GM19023 (cell line): ENCODE results near the gene CHCHD1.
"Not testable (repeated sequence)": the region's sequence is repeated elsewhere in the genome, so short reads cannot be mapped to it uniquely, and the experiment has no call there.

ENCODE experiments used
- ATAC-seq: cut with Tn5 transposase; IDR thresholded peaks from one replicate; pipeline ENCODE4 v1.9.1; 2021; ENCODE audit warnings: mild to moderate bottlenecking, moderate library complexity; ENCODE audit not compliant: unreplicated experiment

CHCHD1 gene

DNA sequence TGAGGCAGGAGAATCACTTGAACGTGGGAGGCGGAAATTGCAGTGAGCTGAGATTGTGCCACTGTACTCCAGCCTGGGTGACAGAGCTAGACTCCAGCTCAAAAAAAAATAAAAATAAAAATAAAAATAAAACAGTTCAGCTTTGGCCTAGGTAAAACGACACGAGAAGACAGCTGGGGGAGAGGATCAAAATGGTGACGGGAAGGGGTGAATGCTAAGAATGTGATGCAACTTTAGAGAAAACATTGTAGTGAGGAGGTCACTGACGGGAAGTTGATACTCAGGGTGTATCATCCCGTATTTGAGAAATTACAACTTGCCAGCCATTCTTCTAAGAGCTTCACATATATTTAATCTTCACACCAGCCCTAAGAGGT, 28.5 kb downstream of the CHCHD1 start:
- no peak for ATAC-seq

DNA sequence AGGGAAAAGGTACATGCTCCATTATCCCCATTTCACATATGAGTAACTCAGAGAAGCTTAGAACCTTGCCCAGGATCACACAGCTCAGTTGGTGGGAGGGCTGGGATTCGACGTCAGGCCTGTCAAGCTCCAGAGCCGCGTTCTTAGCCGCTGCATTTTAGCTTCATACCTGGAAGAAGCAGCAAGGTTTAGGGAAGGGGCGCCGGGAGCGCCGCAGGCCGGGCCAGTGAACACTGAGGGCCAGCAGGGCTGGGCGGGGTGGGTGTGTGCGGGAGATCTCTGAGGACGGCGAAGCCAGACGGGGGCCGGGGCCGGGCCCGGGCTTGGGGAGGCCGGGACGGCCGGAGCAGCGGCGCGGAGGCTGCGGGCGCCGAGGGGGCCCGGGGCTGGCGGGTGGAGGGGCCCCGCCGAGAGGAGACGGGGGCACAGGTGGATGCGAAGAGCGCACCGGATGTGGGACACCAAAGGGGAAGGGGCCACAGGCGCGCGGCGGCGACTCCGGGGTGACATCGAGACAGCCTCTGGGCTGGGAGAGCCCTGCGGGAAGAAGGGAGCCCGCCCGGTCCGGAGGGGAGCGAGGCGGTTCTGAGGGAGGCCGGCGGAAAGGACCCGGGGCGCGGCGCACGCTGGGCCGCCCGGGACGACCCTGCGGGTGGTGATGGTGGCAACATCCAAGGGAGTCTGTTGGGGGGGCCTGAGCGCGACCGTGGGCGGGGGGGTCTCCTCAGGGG, 29.1 kb downstream of the CHCHD1 start:
- ATAC-seq: peak; percentile 33

DNA sequence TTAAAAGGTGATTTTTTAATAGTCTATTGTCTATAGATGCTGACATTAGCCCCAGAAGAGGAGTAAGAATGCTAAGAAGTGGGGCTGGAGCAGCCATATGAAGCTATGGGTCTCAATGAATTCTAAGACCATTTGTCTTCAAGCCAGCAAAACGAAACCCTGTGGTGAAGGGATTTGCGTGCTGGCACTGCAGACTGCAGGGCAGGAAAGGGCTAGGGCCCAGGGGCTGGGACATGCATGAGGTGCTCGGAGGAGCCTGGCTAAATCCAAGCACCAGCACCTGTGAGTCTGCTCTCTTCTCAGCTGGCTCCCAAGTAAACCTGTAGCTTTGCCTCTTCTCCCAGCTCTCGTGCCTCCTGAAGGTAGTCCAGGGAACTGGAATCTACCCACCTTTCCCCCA, 30.8 kb downstream of the CHCHD1 start:
- no peak for ATAC-seq

DNA sequence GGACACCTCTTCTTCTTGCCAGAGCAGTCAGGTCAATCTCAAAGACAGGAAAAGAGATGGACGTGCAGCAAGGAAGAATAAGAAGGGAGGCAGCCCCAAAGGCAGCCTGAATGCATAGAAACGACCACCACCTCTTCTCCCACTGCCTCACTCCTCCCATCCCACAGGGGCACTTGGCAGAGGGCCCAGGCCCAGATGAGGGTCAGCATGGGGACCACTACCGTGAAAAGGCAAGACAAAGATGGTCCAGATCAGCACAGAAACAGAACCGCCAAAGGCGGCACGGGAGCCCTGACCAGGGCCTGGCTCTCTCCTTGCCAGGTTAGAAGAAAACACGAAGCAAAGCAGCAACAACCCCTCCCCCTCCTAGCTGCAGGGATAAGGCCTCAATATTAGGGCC, 31.5 kb downstream of the CHCHD1 start:
- ATAC-seq: no peak

DNA sequence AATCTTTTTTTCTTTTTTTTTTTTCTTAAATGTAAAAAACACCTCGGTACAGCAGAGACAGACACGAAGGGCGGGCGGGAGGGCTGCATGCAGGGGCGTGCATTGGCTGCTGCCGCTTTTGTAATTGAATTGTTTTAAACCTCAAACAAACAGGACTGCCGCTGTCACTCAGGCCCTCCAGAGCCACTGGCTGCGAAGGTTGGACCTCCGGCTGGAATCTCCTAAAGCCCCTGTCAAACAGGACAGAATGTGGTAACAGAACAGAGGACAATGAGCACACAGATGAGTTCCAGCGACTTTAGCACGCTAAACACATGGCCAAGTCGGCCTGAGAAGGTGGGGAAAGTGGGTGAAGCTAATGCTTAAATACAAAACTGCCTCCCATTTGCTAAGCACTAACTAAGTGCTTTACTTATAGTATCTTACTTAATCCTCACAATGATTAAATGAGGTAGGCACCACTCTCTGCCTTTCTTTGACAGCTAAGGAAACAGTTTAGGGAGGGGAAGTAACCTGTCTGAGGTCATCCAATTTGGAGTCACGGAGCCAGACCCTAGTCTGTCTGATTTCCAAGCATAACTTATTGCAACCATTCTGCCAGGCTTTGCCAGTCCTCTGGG, 32.5 kb downstream of the CHCHD1 start:
- no peak for ATAC-seq

DNA sequence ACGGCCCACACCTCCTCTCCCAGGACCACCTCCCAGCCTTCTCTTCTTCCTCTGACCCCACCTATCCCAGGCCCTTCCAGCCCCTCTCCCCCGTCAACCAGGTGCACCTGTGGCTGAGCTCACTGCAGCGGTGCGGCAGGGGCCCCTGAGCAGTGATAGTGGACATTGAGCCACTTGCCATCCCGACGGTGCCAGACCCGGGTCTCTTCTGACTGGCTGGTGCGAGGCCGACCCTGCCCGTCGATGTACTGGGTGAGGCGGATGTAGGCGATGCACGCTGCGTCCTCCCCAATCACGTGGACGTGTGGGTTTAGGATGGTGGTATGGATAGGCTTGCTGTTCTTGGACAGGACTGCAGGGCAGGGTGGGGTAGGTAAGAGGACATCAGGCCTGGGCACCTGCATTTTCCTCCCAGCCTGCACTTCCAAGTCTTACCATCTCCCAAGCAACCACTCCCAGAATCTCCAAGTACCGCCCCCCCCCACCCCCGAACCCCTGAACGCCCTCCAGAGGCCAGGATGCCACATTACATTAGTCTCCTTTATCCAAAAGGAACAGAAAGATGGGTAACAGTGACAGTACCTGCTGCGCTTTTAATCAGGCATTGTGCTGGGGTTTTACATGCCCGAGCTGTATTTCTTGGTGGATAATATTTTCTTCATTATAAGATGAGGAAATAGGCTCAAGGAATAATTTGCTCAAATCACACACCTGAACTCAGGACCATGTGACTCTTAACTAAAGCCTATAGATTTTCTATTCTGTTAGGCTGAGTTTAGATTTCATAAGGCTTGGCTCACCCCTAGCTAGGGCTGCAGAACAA, 33.3 kb downstream of the CHCHD1 start:
- no peak for ATAC-seq

DNA sequence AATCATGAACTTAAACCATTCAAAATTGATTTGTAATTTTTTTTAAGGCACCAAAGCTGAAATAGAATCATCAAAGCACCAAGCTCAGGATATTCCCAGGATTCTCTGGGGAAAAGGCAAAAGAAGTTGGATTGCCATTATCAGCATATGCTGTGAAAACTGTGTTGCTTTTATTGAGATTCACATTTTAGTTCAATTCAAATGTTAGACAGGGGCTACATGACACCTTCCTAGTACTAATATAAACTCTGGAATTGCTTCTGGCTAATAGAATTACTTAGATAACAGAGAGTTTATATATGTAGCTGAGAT, 33.8 kb downstream of the CHCHD1 start:
- no peak for ATAC-seq

DNA sequence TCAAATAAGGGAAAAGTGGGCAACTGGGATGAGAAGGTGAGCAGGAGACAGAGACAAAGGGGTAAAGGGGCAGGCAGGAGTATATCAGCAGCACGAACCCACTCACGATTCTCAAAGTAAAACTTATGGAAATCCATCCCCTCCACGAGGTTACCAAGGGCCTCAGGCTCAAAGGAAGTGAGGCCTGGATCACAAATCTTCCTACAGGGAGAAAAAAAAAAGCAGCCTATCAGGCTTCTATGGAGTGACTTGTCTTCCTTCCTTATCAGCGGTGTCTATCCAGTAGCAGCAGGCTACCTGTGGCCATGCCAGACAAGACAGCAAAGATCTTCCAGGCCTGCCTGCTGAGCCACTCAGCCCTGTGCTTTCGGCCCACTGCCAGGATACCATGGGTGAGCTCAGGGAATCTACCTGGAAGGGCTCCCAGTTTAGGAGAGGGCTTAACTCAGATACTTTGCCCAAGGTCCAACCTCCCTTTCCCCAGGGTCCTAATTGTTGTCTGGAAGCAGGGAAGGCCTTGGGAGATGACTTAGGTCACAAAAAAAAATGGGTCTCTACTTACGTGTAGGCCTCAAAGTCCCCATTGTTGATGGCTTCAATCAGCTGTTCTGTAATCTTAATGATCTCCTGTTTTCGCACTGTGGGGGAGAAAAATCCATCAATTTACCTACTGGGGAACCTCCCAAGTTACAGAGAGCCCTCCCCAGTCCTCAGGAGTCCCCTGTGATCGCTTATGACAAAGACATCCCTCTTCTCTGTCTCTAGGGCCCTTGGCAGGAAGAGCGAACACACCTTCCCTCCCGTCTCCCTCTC, 35.3 kb downstream of the CHCHD1 start:
- no peak for ATAC-seq

DNA sequence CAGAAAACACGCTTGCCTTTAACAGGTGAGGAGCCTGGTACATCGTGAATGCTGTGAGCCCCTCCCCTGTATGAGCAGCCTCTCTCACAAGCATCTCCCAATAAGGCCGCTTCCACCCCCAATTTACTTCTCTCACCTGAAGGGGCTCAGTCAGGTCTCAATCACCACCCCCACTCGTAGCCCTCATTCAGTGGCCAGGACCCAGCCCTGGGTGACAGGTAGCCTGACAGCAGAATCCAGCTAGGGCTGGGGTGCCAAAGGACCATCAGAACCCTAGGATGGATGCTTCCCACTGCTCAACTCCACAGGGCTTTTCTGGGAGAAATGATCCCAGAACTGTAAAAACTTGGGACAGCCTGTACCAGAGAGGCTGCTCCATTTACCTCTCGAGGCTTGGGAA, 36.0 kb downstream of the CHCHD1 start:
- ATAC-seq: no peak

DNA sequence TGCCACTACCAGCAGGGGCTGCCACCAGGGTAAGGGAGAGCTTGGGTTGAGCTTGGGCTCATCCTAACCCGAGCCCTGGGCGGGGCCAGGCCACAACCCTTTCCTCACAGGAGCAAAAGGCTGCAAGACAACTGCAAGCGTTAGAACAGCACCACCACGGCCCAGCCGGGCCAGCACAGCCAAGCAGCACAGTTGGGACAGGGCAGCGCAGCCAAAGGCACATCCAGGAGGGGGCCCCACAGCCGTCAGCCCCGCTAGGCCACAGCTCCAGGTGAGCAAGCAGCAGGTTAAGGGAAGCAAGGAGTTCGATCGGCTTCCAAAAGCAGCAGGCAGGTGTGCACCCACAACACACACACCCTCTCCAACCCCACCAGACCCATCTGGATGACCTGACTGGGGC, 36.6 kb downstream of the CHCHD1 start:
- no peak for ATAC-seq

DNA sequence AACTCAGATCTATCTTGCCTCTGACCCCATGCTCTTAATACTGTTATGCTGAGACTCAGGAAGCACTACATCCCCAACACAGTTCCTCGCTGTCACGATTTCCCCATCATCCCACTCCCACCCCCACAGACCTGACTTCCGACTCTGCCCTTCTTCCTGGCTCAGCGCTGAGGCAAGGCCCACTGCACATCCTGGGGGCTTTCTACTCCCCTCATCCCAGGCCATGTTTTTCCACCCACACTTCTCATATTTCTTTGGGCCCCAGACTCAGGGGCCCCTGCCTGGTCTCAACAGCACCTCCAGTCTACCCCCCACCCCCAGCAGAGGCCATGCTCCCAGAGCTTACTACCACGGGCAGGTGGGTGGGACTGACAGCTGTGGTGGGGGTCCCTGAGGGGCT, 37.2 kb downstream of the CHCHD1 start:
- no peak for ATAC-seq

DNA sequence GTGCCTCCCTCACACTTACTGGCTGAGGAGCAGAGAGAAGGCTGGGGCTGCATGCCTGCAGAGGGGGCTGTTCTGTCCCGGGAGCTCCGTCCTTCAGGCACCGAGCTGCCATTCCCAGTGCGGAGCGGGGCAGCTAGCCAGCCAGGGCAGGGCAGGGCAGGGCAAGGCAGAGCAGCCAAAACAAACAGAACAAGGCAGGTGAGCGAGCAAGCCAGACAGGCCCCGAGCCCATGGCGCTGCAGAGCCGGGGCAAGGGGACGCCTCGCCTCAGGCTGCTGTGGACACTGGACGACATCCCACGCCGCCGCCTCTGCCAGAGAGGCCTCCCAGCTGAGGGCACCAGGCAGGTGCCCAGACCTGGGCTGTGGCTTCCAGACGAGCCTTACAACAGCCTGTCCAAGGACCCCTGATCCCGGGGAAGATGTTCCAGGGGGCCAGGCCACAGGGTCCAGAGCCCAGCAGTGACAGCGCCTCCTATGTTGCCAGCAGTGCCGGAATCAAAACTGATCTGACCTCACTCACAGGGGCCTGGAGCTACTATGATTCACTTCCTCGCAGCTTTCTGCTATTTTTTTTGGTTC, 37.8 kb downstream of the CHCHD1 start:
- no peak for ATAC-seq

DNA sequence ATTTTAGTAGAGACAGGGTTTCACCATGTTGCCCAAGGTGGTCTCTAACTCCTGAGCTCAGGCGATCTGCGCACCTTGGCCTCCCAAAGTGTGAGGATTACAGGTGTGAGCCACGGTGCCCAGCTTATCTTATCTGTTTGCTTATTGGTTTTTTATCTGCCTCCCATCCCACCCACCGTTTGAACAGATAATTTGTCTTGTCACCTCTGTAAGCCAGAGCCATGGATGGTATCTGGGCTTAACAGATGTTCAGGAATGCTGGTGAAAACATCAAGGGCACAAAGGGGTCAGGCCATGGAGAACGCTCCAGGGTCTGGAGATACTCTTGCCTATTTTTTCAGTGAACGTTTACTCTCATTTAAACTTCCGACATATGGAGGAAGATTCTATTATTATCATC, 41.5 kb downstream of the CHCHD1 start:
- ATAC-seq: no peak

DNA sequence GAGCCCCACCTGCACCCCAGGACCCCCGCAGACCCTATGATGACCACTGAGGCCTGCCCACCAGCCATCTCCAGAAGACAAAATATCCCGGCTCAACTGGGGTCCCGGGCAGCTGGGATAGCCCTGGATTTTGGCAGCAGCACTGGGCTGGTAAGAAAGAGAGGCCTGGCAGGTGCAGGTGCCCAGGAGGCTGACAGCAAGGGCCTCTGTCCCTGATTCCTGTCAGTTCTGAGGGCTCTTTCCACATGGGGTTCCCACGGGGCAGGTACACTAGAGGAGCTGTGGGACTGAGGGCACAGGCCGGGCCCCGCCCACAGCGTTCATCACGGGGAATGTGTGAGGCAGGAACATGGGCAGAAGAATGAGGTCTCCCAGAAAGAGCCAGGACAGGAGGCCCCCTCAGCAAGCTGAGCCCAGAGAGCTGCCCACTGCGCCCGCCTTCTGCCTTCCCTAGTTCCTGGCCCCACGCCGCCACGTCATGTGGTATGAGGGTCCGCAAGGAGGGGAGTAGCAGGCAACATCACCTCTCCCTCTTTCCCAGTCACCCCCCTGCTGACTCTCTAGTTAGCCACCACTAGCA, 42.4 kb downstream of the CHCHD1 start:
- no peak for ATAC-seq

DNA sequence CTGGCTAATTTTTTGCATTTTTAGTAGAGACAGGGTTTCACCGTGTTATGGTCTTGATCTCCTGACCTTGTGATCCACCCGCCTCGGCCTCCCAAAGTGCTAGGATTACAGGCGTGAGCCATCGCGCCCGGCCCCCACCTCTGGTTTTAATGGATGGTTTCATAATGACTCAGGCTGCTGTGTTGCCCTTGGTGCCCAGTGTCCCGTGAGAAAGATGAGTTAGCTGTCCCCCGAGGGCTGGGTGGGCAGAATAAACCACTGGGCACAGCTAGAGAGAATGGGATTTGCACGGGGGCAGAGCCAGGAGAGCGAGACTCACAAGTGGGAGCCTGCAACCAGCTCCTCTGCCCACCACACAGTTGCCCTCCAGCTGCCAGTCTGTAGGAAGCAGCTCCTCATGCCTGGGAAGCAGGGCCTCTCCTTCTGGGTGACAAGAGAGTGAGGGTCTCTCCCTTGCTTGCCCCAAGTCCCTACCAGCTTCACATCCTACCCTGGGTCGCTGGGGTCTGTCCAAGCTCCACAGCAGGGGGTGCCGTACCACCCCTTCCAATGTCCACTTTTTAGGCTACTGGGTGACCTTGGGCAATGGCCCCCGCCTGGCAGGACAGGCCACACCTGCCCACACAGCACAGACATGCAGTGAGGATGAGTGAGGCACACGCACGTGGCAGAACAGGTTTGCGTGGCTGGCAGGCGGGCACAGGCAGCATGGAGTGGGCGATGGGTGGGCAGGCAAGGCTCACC, 45.7 kb downstream of the CHCHD1 start:
- no peak for ATAC-seq

DNA sequence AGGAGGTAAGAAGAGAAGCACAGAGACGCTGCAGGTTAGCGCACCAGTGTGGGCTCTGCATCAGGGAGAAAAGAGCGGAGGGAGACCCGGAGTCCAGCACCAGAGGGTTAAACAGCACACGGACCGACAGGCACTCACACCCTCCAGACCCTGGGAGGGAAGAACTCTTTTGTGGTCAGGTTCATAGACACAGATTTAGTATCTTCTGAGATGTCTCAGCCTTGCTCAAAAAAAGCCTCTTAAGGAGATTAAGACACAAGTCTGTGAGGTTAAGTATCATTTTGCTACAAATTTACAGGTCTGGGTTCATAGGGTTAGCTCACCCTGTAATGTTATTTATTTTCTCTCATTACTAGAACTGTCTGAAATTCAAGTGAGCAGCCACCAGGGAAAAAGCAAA, 46.3 kb downstream of the CHCHD1 start:
- no peak for ATAC-seq

DNA sequence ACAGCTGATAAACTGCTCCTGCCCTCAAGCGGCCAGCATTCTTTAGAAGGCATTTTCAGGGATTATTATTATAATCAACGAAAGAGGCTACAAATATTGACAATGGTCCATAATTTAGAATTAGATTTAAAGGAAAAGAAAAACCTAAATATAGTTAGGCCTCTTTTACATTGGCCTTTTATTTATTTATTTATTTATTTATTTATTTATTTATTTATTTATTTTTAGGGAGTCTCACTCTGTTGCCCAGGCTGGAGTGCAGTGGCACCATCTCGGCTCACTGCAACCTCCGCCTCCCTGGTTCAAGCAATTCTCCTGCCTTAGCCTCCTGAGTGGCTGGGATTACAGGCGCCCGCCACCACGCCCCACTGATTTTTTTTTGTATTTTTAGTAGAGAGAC, 47.2 kb downstream of the CHCHD1 start:
- not testable (repeated sequence) for ATAC-seq
